ENCODE results near the gene RASGRF2. TPM values are rescaled to one million over a fixed set of nuclear protein-coding genes. Genes with fewer than 3 reads are reported as not detected.

RASGRF2 gene
- total and polyA plus RNA-seq, 9 of the 15 experiments (the other 6 are each of a cell fraction or from before 2014, with no cell fraction given) = 0.01 to 0.22 (median 0.08) TPM; not detected in 2

- TF ChIP-seq MGA (IDR thresholded peaks at IDR 0.05) = peak; percentile 88
- TF ChIP-seq KAT8 (IDR thresholded peaks at IDR 0.05; ENCODE audit: low read depth) = no peak
- TF ChIP-seq E2F6 (IDR thresholded peaks at IDR 0.05; ENCODE audit: borderline replicate concordance in 1 of 2, extremely low read depth in 1 of 2, insufficient read depth in 1 of 2, insufficient read length in 1 of 2, low read depth in 1 of 2, low read length in 1 of 2, poor library complexity in 1 of 2, severe bottlenecking in 1 of 2) = peak; percentile 80 to 93
- TF ChIP-seq ZNF253 (CRISPR knock-in tag; conservative IDR thresholded peaks at IDR 0.05) = no peak
- no peak for TF ChIP-seq FOS (IDR thresholded peaks at IDR 0.05; ENCODE audit: extremely low read depth, insufficient read length)
- TF ChIP-seq TCF15 (CRISPR knock-in tag; IDR thresholded peaks at IDR 0.05) = no peak
- TF ChIP-seq XRCC5 (IDR thresholded peaks at IDR 0.05; ENCODE audit: low read depth, low read length) = peak; percentile 63; the same call in 1 of the 2 replicates
- TF ChIP-seq RB1 (IDR thresholded peaks at IDR 0.05; ENCODE audit: low read depth) = peak; percentile 79; the same call in 1 of the 2 replicates
Measured at GRCh38 chr5:81194633-81195334, 234.6 kb downstream of the RASGRF2 start (continued).

Measured in K562 (cell line).